ENCODE results near the gene DVL1. TPM values are rescaled to one million over a fixed set of nuclear protein-coding genes. Genes with fewer than 3 reads are reported as not detected.
A peak's percentile ranks its signal among the peaks of the same experiment; 100 is the strongest.

Gene DVL1
- total and polyA plus RNA-seq, 10 of the 15 experiments (the other 5 are each of a cell fraction or from before 2014, with no cell fraction given), result 0.10 to 31.1 (median 4.6) TPM

GRCh38 chr1:1331068-1331965 is 17.9 kb downstream of the DVL1 start, which contains the start of gene TAS1R3:
Gene TAS1R3, plus strand, starts transcription at chr1:1331280. Its CDS starts 66 bp downstream, at chr1:1331346.
- no peak within 1 kb of the TSS for H3K4me2 ChIP-seq (ENCODE audit: control insufficient read depth, insufficient read depth)
- no peaks in the 10 kb centered on the region for H3K36me3 ChIP-seq (ENCODE audit: control insufficient read depth in 2 of 2, insufficient read depth in 2 of 2, low read length in 1 of 2)
- ChIA-PET CTCF (no interaction called here), RAD21 (ENCODE audit: unreplicated experiment) (interaction anchor here (0.6 kb wide), 1 partner anchor 254 kb away, joined by 3 read pairs; no protein-coding TSS in a partner anchor), SMC1A (ENCODE audit: uncharacterized antibody, unreplicated experiment) (no interaction called here), POLR2A (no interaction called here)
- FAIRE-seq (no peak), DNase-seq (ENCODE audit: low read depth, low spot score) (no peak), ATAC-seq (no peak)
- no peak within 1 kb of the TSS for H3K9ac ChIP-seq (ENCODE audit: control insufficient read depth, insufficient read depth, low read length)
- H3K9me3 ChIP-seq (replicated peaks; ENCODE audit: control insufficient read depth, insufficient read depth, low read length), result no peaks in the 10 kb centered on the region
- no peak within 1 kb of the TSS for H3K4me3 ChIP-seq
- no peaks in the 10 kb centered on the region for H3K27me3 ChIP-seq (replicated peaks in 1 of 2; ENCODE audit: control insufficient read depth in 2 of 2, insufficient read depth in 2 of 2, low read length in 1 of 2)
- 52% methylated on average over 36 of the region's 41 CpGs for WGBS (ENCODE audit: insufficient coverage, insufficient replicate concordance, low lambda C conversion rate, missing lambda C conversion rate)
- in situ Hi-C loops (cut with MboI), result no loop called here
- H3K27ac ChIP-seq (ENCODE audit: control insufficient read depth, insufficient read depth), result no peak within 1 kb of the TSS
- H2AFZ ChIP-seq (ENCODE audit: control insufficient read depth, low read depth, low read length), result no peak within 1 kb of the TSS
- no peaks in the 10 kb centered on the region for H4K20me1 ChIP-seq (ENCODE audit: control insufficient read depth, insufficient read depth)
- no peaks in the 10 kb centered on the region; the same call in none of the 2 replicates for H3K79me2 ChIP-seq (ENCODE audit: control insufficient read depth, insufficient read depth, low read length)
- H3K4me1 ChIP-seq (ENCODE audit: control insufficient read depth, insufficient read depth, low read length), result no peaks in the 10 kb centered on the region
- TF ChIP-seq POLR2A (IDR thresholded peaks at IDR 0.05; ENCODE audit: low read depth, low read length) (0 out of 2 replicates have a peak, but pooled peaks have one; percentile 13), ATF2 (IDR thresholded peaks at IDR 0.05; ENCODE audit: low read length) (no peak)
- BruUV-seq (replicated peaks), result no TSS peak
- intact Hi-C loops (cut with micrococcal nuclease; ENCODE audit: unreplicated experiment), result no loop called here

DNA sequence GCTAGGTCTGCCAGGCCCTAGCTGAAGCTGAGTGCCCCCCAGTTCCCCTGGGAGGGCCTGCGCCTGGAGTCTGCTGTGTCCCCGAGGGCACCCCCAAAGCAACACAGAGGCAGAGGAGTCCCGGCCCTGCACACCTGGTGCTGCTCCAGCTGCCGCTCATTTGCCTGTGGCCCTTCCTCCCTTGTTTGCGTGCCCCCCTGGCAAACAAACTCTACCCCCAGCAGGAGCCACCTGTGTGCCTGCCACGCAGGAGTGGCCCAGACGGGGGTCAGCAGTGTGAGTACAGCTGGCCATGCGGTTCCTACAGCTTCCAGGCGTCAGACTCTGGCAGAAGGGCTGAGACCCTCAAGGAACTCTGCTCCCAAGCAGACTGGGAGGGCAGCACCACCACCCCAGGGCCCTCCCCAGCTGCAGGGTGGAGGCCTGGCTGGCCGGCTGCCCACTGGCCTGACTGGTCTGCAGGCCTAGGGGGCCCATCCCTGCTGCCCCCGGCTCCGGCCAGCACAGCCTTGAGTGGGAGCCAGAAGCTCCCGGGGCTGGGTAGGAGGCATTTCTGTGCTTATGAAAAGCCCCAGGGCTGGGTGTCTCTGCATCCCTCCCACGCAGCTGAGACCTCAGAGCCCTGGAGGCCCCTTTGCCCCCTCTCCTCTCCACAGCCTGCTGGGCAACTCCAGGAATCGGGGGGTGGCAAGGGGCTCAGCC is 18.7 kb downstream of the DVL1 start:
- Histone ChIP-seq H3K27ac (ENCODE audit: control insufficient read depth, insufficient read depth) (no peak overlapping the region), H4K20me1 (ENCODE audit: control insufficient read depth, insufficient read depth) (no peaks in the 10 kb centered on the region), H3K9ac (ENCODE audit: control insufficient read depth, insufficient read depth, low read length) (no peak overlapping the region), H3K4me3 (no peak overlapping the region), H2AFZ (ENCODE audit: control insufficient read depth, low read depth, low read length) (no peak overlapping the region), H3K36me3 (ENCODE audit: control insufficient read depth in 2 of 2, insufficient read depth in 2 of 2, low read length in 1 of 2) (no peaks in the 10 kb centered on the region), H3K4me2 (ENCODE audit: control insufficient read depth, insufficient read depth) (no peak overlapping the region), H3K4me1 (ENCODE audit: control insufficient read depth, insufficient read depth, low read length) (peaks cover 3% of the 10 kb centered on the region; the same call in 1 of the 2 replicates), H3K9me3 (replicated peaks; ENCODE audit: control insufficient read depth, insufficient read depth, low read length) (no peaks in the 10 kb centered on the region), H3K79me2 (ENCODE audit: control insufficient read depth, insufficient read depth, low read length) (peaks cover 4% of the 10 kb centered on the region), H3K27me3 (replicated peaks in 1 of 2; ENCODE audit: control insufficient read depth in 2 of 2, insufficient read depth in 2 of 2, low read length in 1 of 2) (no peaks in the 10 kb centered on the region)
- ChIA-PET RAD21 (ENCODE audit: unreplicated experiment) (no interaction called here), CTCF (no interaction called here), SMC1A (ENCODE audit: uncharacterized antibody, unreplicated experiment) (no interaction called here), POLR2A (no interaction called here)
- TF ChIP-seq MYC (IDR thresholded peaks at IDR 0.05; ENCODE audit: insufficient read depth, insufficient read length, insufficient replicate concordance, low read length, severe bottlenecking) (no peak), JUNB (IDR thresholded peaks at IDR 0.05) (no peak), RUNX3 (IDR thresholded peaks at IDR 0.05; ENCODE audit: low read length) (no peak), ZNF207 (IDR thresholded peaks at IDR 0.05; ENCODE audit: borderline replicate concordance) (no peak), MXI1 (IDR thresholded peaks at IDR 0.05; ENCODE audit: low read depth, low read length) (no peak), SRF (IDR thresholded peaks at IDR 0.05; ENCODE audit: low read depth in 2 of 2, low read length in 2 of 2) (no peak), RCOR1 (conservative IDR thresholded peaks at IDR 0.05; ENCODE audit: low read depth, low read length) (no peak), ZNF384 (IDR thresholded peaks at IDR 0.05; ENCODE audit: borderline replicate concordance, low read depth, low read length) (no peak)
- DNase-seq (ENCODE audit: low read depth, low spot score) (no peak), ATAC-seq (no peak), FAIRE-seq (no peak)
- BruUV-seq (replicated peaks), result no TSS peak
- WGBS (ENCODE audit: insufficient coverage, insufficient replicate concordance, low lambda C conversion rate, missing lambda C conversion rate), result 12% methylated on average over 15 of the region's 15 CpGs
- intact Hi-C loops (cut with micrococcal nuclease; ENCODE audit: unreplicated experiment) (no loop called here), in situ Hi-C loops (cut with MboI) (no loop called here)
